GM10248 (cell line): ENCODE results near the gene SKAP2.

ENCODE experiments used
- CTCF ChIA-PET: fragments of 300-600 bp; sonication (Branson Sonifier 250); formaldehyde crosslinking; extraction: SDS; loops from one replicate; lab custom pipeline; 2021; ENCODE audit warnings: antibody characterized with exemption; lab: Yijun Ruan, JAX
- POLR2A ChIA-PET: fragments of 350-650 bp; sonication (Branson Sonifier 250); formaldehyde crosslinking; extraction: SDS; loops from one replicate; lab custom pipeline; 2020; ENCODE audit warnings: antibody characterized with exemption; lab: Yijun Ruan, JAX
- DNase-seq: peaks from one replicate; pipeline ENCODE4 v3.0.0; 2012; ENCODE audit errors: extremely low spot score
- CTCF ChIP-seq: IDR thresholded peaks from 2 replicates; pipeline ENCODE4 v1.5.1; 2012; ENCODE audit warnings: mild to moderate bottlenecking, low read depth; ENCODE audit errors: extremely low read depth, missing control alignments, control extremely low read depth

Gene SKAP2

GRCh38 chr7:26626156-26626555, 238.2 kb downstream of the SKAP2 start:
- CTCF ChIA-PET, result interaction anchor here (0.6 to 1.5 kb wide), 2 partner anchors 10 to 42 kb away, joined by 3 to 4 read pairs; no protein-coding TSS in a partner anchor
- no peak for TF ChIP-seq CTCF

GRCh38 chr7:26625286-26625685, 239.1 kb downstream of the SKAP2 start:
- POLR2A ChIA-PET, result no interaction called here

More at GRCh38 chr7:26626156-26626555, 238.2 kb downstream of the SKAP2 start:
- POLR2A ChIA-PET, result no interaction called here
- DNase-seq, result no peak

GRCh38 chr7:26624839-26625238, 239.6 kb downstream of the SKAP2 start:
- CTCF ChIA-PET, result no interaction called here
- no peak for DNase-seq
- POLR2A ChIA-PET, result no interaction called here
- TF ChIP-seq CTCF, result no peak

More at GRCh38 chr7:26625286-26625685, 239.1 kb downstream of the SKAP2 start:
- TF ChIP-seq CTCF, result no peak
- DNase-seq, result no peak
- CTCF ChIA-PET, result no interaction called here

GRCh38 chr7:26624431-26624830, 240.0 kb downstream of the SKAP2 start:
- no peak for TF ChIP-seq CTCF
- no peak for DNase-seq
- CTCF ChIA-PET, result no interaction called here
- POLR2A ChIA-PET, result no interaction called here

GRCh38 chr7:26620352-26620751, 244.0 kb downstream of the SKAP2 start:
- CTCF ChIA-PET, result no interaction called here
- POLR2A ChIA-PET, result no interaction called here
- DNase-seq, result no peak
- TF ChIP-seq CTCF, result no peak

- DNase-seq, result no peak
- ChIA-PET POLR2A (no interaction called here), CTCF (no interaction called here)
- no peak for TF ChIP-seq CTCF
Measured at GRCh38 chr7:26619348-26619984, 244.9 kb downstream of the SKAP2 start.
